GM12801 (cell line): ENCODE data around the gene PYGO2.

Source experiments
- TF ChIP-seq, protein P1 (sequence below): IDR thresholded peaks from one replicate; pipeline ENCODE4 v1.5.1; 2011; ENCODE audit warnings: control low read depth; ENCODE audit not compliant: insufficient read length; ENCODE audit errors: extremely low read depth

PYGO2 gene

DNA sequence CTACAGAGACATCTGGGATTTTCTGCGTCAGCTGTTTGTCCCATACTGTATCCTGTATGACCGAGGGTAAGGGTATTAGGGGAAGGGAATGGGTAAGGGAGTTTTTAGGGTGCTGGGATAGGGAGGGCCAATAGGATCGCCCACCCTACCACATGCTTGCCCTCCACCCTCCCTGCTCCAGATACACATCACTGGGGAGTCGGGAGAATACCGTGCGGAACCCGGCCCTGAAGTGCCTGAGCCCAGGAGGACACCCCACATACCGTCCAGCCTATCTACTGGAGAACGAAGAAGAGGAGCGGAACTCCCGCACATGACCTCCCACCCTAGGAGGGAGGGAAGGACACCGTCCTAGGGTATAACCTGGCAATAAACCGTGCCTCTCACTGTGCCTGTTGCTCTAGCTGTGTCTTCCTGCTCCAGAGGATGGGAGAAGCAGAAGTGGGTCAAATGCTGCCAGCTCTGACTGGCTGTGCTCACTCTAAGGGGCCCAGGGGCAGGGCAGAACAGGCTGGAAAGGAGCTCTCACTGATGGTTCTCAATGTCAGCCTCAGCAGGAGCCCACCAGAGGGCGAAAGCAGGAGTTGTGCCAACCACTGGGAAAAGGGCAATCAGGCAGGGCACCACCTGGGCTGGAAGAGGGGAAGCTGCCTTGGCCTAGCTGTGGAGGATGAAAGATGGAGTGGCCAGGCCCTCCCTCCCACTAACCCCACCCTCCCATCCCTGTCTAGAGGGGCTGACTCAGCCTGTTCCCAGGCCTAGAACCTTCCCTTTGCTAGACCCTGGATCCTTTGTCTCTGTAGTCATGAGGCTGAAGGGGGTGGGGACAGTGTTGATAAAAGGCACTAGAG is 31.4 kb upstream of the PYGO2 start:
- TF ChIP-seq, protein P1, sequence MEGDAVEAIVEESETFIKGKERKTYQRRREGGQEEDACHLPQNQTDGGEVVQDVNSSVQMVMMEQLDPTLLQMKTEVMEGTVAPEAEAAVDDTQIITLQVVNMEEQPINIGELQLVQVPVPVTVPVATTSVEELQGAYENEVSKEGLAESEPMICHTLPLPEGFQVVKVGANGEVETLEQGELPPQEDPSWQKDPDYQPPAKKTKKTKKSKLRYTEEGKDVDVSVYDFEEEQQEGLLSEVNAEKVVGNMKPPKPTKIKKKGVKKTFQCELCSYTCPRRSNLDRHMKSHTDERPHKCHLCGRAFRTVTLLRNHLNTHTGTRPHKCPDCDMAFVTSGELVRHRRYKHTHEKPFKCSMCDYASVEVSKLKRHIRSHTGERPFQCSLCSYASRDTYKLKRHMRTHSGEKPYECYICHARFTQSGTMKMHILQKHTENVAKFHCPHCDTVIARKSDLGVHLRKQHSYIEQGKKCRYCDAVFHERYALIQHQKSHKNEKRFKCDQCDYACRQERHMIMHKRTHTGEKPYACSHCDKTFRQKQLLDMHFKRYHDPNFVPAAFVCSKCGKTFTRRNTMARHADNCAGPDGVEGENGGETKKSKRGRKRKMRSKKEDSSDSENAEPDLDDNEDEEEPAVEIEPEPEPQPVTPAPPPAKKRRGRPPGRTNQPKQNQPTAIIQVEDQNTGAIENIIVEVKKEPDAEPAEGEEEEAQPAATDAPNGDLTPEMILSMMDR: no peak

DNA sequence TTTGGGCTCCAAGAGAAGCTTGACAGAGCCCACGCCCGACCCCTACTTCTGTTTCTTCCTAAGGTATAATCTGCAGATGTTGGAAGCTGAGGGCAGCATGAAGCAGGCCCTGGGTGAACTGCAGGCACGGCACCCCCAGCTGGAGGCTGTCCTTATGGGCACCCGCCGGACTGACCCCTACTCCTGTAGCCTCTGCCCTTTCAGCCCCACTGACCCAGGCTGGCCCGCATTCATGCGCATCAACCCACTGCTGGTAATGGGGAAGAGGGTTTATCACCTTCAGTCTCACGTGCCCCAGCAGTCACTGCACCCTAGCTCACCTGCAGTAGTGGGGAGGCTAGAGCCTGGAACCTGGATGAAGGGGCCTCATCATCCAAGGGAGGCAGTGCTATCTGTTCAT is 28.7 kb upstream of the PYGO2 start:
- TF ChIP-seq, protein P1: no peak

DNA sequence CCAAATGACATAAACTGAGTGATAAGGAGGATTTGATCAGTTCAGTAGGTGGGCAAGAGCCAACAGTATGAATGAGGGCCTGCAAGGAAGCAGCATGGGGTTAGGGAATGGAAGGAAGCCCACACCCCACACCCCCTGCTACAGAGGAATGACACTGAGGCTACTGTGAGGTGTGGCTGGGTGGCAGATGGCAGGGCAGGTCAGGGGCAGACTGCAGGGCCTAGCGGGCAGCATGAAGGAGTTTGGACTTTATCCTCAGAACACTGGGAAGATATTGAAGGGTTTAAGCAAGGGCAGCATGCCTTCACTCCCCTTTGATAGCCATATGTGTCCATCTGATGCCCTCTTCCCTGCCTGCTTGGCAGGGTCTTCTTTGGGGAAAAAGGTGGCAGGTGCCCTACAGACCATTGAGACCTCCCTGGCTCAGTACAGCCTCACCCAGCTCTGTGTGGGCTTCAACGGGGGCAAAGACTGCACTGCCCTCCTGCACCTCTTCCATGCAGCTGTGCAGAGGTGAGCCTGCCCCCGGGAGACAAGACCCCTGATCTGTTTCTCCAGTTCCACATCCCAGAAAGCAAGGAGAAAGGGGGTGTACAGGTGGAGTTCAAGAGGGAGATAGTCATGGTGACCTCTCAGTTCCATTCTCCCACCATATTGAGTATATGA is 27.7 kb upstream of the PYGO2 start:
- TF ChIP-seq, protein P1: no peak

DNA sequence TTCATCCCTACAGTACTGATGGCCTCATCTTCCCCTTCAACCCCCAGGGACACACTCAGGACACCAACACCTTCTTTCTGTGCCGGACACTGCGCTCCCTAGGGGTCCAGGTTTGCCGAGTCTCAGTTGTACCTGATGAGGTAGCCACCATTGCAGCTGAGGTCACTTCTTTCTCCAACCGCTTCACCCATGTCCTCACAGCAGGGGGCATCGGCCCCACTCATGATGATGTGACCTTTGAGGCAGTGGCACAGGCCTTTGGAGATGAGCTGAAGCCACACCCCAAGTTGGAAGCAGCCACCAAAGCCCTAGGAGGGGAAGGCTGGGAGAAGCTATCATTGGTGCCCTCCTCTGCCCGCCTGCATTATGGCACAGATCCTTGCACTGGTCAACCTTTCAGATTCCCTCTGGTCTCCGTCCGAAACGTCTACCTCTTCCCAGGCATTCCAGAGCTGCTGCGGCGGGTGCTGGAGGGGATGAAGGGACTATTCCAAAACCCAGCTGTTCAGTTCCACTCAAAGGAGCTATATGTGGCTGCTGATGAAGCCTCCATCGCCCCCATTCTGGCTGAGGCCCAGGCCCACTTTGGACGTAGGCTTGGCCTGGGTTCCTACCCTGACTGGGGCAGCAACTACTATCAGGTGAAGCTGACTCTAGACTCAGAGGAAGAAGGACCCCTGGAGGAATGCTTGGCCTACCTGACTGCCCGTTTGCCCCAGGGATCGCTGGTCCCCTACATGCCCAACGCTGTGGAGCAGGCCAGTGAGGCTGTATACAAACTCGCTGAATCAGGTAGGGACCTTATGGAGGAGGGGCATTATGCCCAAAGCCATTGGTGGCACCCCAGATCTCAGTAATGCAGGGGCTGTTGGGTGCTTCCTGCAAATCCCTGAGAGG is 26.7 kb upstream of the PYGO2 start:
- TF ChIP-seq, protein P1: no peak

DNA sequence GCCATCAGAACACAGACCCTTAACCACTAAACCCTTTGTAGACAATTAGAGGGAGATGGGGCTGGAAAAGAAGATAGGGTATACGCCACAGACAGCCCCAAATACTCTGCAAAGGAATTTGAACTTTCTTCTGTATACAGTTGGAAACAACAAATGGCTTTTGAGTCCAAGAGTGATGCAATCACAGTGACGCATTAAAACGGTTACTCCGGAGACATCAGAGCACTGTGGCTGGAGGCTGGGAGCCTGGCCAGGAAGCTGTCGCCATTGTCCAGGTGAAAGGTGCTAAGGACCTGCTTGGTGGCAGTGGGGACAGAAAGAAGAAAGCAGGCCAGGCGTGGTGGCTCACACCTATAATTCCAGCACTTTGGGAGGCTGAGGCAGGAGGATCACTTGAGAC is 25.7 kb upstream of the PYGO2 start:
- TF ChIP-seq, protein P1: no peak

DNA sequence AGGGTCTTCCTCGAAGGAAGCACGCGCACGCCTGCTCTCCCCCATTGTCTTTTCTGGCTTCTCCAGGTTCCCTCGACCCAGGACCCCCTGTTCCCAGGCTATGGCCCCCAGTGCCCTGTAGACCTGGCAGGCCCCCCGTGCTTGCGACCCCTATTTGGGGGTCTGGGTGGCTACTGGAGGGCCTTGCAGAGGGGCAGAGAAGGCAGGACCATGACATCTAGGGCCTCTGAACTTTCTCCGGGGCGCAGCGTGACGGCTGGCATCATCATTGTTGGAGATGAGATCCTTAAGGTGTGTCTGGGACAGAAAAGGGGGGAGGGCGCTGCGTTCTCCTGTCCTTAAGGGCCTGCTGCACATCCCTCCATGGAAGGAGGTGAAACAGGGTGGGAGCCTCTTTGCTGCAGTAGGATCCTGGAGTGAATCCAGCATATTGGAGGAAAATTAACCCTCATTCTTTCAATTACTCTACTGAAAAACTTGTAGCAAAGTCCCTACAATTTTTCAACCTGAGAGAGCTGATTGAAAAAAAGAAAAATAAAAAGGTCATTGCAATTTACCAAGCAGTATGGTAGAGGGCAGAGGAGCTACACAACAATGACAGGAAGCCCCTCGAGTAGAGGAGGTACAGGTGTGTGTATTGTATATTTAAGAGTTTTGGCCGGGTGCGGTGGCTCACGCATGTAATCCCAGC is 22.3 kb upstream of the PYGO2 start:
- TF ChIP-seq, protein P1: no peak
